HepG2 (cell line): ENCODE measurements around the gene HMGB2. TPM values are rescaled to one million over a fixed set of nuclear protein-coding genes. Genes with fewer than 3 reads are reported as not detected.

Experiments
- ARID4A ChIP-seq: sonication (generic); formaldehyde crosslinking; IDR thresholded peaks from 2 replicates; pipeline ENCODE4 v1.5.0; 2020; ENCODE audit warnings: mild to moderate bottlenecking, missing genetic modification reagents, borderline replicate concordance
- GABPB1 ChIP-seq: IDR thresholded peaks from 2 replicates; pipeline ENCODE4 v1.6.1; 2016; ENCODE audit warnings: mild to moderate bottlenecking, missing genetic modification reagents, moderate library complexity, missing compliant biosample characterization
- HIVEP1 ChIP-seq: sonication (generic); formaldehyde crosslinking; IDR thresholded peaks from 2 replicates; pipeline ENCODE4 v1.4.0; 2020; ENCODE audit warnings: mild to moderate bottlenecking, missing genetic modification reagents
- HNF4A ChIP-seq: sonication (generic); formaldehyde crosslinking; IDR thresholded peaks from 2 replicates; pipeline ENCODE4 v1.4.0; 2020; ENCODE audit warnings: missing genetic modification reagents
- KDM5A ChIP-seq: fragments of 200-600 bp; sonication (generic); IDR thresholded peaks from 2 replicates; pipeline ENCODE4 v1.7.0; 2018; ENCODE audit warnings: antibody characterized with exemption, mild to moderate bottlenecking, low read length, borderline replicate concordance
- NR2F2 ChIP-seq: IDR thresholded peaks from 2 replicates; pipeline ENCODE4 v1.6.1; 2012; ENCODE audit warnings: low read depth, inconsistent platforms, borderline replicate concordance
- RBFOX2 ChIP-seq: fragments of 200-400 bp; formaldehyde crosslinking; IDR thresholded peaks from 2 replicates; pipeline ENCODE4 v1.6.1; 2017; ENCODE audit warnings: low read depth, mild to moderate bottlenecking, low read length
- RNF2 ChIP-seq: fragments of 450-650 bp; conservative IDR thresholded peaks from 2 replicates; pipeline ENCODE4 v1.6.1; 2016; ENCODE audit warnings: low read depth
- SMAD9 ChIP-seq: sonication (generic); formaldehyde crosslinking; IDR thresholded peaks from 2 replicates; pipeline ENCODE4 v1.5.1; 2020; ENCODE audit warnings: mild to moderate bottlenecking, missing genetic modification reagents
- ZFP36L1 ChIP-seq: sonication (generic); formaldehyde crosslinking; IDR thresholded peaks from 2 replicates; pipeline ENCODE4 v1.8.0; 2022; ENCODE audit warnings: mild to moderate bottlenecking, missing genetic modification reagents, moderate library complexity
- ZNF10 ChIP-seq: sonication (generic); formaldehyde crosslinking; IDR thresholded peaks from 2 replicates; pipeline ENCODE4 v1.4.0; 2020; ENCODE audit warnings: mild to moderate bottlenecking, low read depth, missing genetic modification reagents, borderline replicate concordance
- ZNF317 ChIP-seq: sonication (generic); formaldehyde crosslinking; IDR thresholded peaks from 2 replicates; pipeline ENCODE4 v1.5.0; 2020; ENCODE audit warnings: mild to moderate bottlenecking, missing genetic modification reagents
- ZNF576 ChIP-seq: sonication (generic); formaldehyde crosslinking; IDR thresholded peaks from 2 replicates; pipeline ENCODE4 v1.4.0; 2020; ENCODE audit warnings: mild to moderate bottlenecking, missing genetic modification reagents
- polyA plus RNA-seq, 8 experiments: library from polyadenylated mRNA; depleted of rRNA in 3 of 8; stranded (reverse) in 7 of 8; unstranded in 1 of 8; fragments of >200 nt; fragmentation: Illumina TruSeq in 4 of 8; extraction: Trizol in 4 of 8; gene quantifications; 2 replicates each; pipeline versions ENCODE4 v1.2.1 to v1.2.3, GENCODE V29; 2011 to 2016; ENCODE audit warnings: low read depth in 4 of 8, missing spikeins in 1 of 8, mixed read lengths in 1 of 8; ENCODE audit not compliant: insufficient read depth in 1 of 8
- total RNA-seq, 5 experiments: library from RNA; depleted of rRNA; stranded (reverse); fragments of >200 nt; fragmentation: Illumina TruSeq; extraction: Trizol; gene quantifications; 2 replicates each; pipeline ENCODE4 v1.2.3, GENCODE V29; 2016; ENCODE audit warnings: low read depth in 1 of 5
- TF ChIP-seq, protein P1 (sequence below): sonication (generic); formaldehyde crosslinking; IDR thresholded peaks from 2 replicates; pipeline ENCODE4 v1.8.0; 2022; ENCODE audit warnings: mild to moderate bottlenecking, missing genetic modification reagents

The HMGB2 gene
- total and polyA plus RNA-seq, 2 of the 13 experiments (the other 11 are each of a cell fraction or from before 2014, with no cell fraction given): 90.5 to 332 TPM

- TF ChIP-seq ARID4A (CRISPR knock-in tag) (peak; percentile 71), ZNF10 (CRISPR knock-in tag) (no peak), SMAD9 (0 out of 2 replicates have a peak, but pooled peaks have one; percentile 58), KDM5A (peak; percentile 59; the same call in 1 of the 2 replicates), RNF2 (no peak), RBFOX2 (peak; percentile 74; the same call in 1 of the 2 replicates), ZFP36L1 (CRISPR knock-in tag) (no peak), NR2F2 (no peak), HIVEP1 (CRISPR knock-in tag) (0 out of 2 replicates have a peak, but pooled peaks have one; percentile 48), HNF4A (CRISPR knock-in tag) (0 out of 2 replicates have a peak, but pooled peaks have one; percentile 12), ZNF576 (CRISPR knock-in tag) (0 out of 2 replicates have a peak, but pooled peaks have one; percentile 26), ZNF317 (CRISPR knock-in tag) (peak; percentile 21; the same call in 1 of the 2 replicates), GABPB1 (CRISPR knock-in tag) (peak; percentile 58; the same call in 1 of the 2 replicates)
- TF ChIP-seq, protein P1, sequence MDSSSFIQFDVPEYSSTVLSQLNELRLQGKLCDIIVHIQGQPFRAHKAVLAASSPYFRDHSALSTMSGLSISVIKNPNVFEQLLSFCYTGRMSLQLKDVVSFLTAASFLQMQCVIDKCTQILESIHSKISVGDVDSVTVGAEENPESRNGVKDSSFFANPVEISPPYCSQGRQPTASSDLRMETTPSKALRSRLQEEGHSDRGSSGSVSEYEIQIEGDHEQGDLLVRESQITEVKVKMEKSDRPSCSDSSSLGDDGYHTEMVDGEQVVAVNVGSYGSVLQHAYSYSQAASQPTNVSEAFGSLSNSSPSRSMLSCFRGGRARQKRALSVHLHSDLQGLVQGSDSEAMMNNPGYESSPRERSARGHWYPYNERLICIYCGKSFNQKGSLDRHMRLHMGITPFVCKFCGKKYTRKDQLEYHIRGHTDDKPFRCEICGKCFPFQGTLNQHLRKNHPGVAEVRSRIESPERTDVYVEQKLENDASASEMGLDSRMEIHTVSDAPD (CRISPR knock-in tag): no peak; the same call in 1 of the 2 replicates
Measured at GRCh38 chr4:173334891-173335752, 964 bp upstream of the HMGB2 start (continued).
